ENCODE results near the gene PIP5KL1.

- TF ChIP-seq EZH2 (IDR thresholded peaks at IDR 0.05; ENCODE audit: borderline replicate concordance) = no peak
- TF ChIP-seq CTCF (IDR thresholded peaks at IDR 0.05; ENCODE audit: poor library complexity) = no peak
Measured at GRCh38 chr9:127897193-127897692, 33.3 kb downstream of the PIP5KL1 start.
